ENCODE results near the gene MORC4.

DNA sequence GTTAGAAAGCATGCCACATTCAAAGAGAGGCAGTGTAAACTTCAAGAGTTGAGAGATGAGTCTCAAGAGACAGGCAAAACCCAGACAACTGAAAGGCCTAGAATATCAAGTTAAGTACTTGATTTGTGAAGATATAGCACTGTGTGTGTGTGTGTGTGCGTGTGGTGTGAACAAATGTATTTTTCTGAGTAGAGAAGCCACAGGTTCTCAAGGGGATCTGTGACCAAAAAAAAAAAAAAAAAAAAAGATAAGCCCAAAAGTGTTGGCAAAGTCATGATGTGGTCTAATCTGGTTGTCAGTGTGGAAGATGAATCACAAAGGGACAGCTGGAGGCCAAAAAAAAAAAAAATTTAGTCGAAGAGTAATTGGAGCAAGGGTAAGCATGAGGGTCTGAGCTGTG is 100.7 kb downstream of the MORC4 start:
- TF ChIP-seq POLR2A (IDR thresholded peaks at IDR 0.05; ENCODE audit: extremely low read depth, insufficient read length): no peak
- TF ChIP-seq, protein P1, sequence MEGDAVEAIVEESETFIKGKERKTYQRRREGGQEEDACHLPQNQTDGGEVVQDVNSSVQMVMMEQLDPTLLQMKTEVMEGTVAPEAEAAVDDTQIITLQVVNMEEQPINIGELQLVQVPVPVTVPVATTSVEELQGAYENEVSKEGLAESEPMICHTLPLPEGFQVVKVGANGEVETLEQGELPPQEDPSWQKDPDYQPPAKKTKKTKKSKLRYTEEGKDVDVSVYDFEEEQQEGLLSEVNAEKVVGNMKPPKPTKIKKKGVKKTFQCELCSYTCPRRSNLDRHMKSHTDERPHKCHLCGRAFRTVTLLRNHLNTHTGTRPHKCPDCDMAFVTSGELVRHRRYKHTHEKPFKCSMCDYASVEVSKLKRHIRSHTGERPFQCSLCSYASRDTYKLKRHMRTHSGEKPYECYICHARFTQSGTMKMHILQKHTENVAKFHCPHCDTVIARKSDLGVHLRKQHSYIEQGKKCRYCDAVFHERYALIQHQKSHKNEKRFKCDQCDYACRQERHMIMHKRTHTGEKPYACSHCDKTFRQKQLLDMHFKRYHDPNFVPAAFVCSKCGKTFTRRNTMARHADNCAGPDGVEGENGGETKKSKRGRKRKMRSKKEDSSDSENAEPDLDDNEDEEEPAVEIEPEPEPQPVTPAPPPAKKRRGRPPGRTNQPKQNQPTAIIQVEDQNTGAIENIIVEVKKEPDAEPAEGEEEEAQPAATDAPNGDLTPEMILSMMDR (IDR thresholded peaks at IDR 0.05; ENCODE audit: low read depth, low read length): no peak
- no peak for TF ChIP-seq MYC (IDR thresholded peaks at IDR 0.05; ENCODE audit: low read depth, low read length)

Measured in NB4 (cell line).